ENCODE results near the gene CCER1.

Gene CCER1

GRCh38 chr12:90916516-90916915, 38.5 kb downstream of the CCER1 start:
- DNase-seq, result no peak

- DNase-seq, result no peak
Measured at GRCh38 chr12:90915353-90915752, 39.6 kb downstream of the CCER1 start.

GRCh38 chr12:90910958-90911357, 44.0 kb downstream of the CCER1 start:
- DNase-seq, result no peak

GRCh38 chr12:90909069-90909770, 45.8 kb downstream of the CCER1 start:
- no peak for DNase-seq

GRCh38 chr12:90908465-90908864, 46.5 kb downstream of the CCER1 start:
- no peak for DNase-seq

GRCh38 chr12:90905691-90906370, 49.1 kb downstream of the CCER1 start:
- DNase-seq, result no peak

GRCh38 chr12:90902596-90902995, 52.4 kb downstream of the CCER1 start:
- no peak for DNase-seq

Measured in right hindlimb (tissue), 1 donor.